ENCODE results near the gene PFKFB3.

The PFKFB3 gene

GRCh38 chr10:6224781-6225180 is 22.0 kb downstream of the PFKFB3 start:
- TF ChIP-seq CTCF (conservative IDR thresholded peaks at IDR 0.05; ENCODE audit: low read depth, low read length) = no peak
- DNase-seq (ENCODE audit: low read depth) = no peak
- H3K4me3 ChIP-seq (ENCODE audit: low read depth, low read length) = no peak overlapping the region

- no peak for DNase-seq (ENCODE audit: low read depth)
- TF ChIP-seq CTCF (conservative IDR thresholded peaks at IDR 0.05; ENCODE audit: low read depth, low read length) = no peak
- no peak overlapping the region for H3K4me3 ChIP-seq (ENCODE audit: low read depth, low read length)
These were observed 22.6 kb downstream of the PFKFB3 start for GRCh38 chr10:6225263-6225814.

GRCh38 chr10:6226216-6226615 is 23.5 kb downstream of the PFKFB3 start:
- H3K4me3 ChIP-seq (ENCODE audit: low read depth, low read length) = no peak overlapping the region
- no peak for TF ChIP-seq CTCF (conservative IDR thresholded peaks at IDR 0.05; ENCODE audit: low read depth, low read length)
- no peak for DNase-seq (ENCODE audit: low read depth)

- H3K4me3 ChIP-seq (ENCODE audit: low read depth, low read length) = no peak overlapping the region
- DNase-seq (ENCODE audit: low read depth) = no peak
- no peak for TF ChIP-seq CTCF (conservative IDR thresholded peaks at IDR 0.05; ENCODE audit: low read depth, low read length)
These were observed 24.6 kb downstream of the PFKFB3 start for GRCh38 chr10:6227346-6227745.

- no peak for TF ChIP-seq CTCF (conservative IDR thresholded peaks at IDR 0.05; ENCODE audit: low read depth, low read length)
- DNase-seq (ENCODE audit: low read depth) = peak; percentile 76
- H3K4me3 ChIP-seq (ENCODE audit: low read depth, low read length) = no peak overlapping the region
These were observed 25.3 kb downstream of the PFKFB3 start for GRCh38 chr10:6228010-6228511.

GRCh38 chr10:6228647-6229046 is 25.9 kb downstream of the PFKFB3 start:
- H3K4me3 ChIP-seq (ENCODE audit: low read depth, low read length) = no peak overlapping the region
- no peak for TF ChIP-seq CTCF (conservative IDR thresholded peaks at IDR 0.05; ENCODE audit: low read depth, low read length)

GRCh38 chr10:6229290-6229689 is 26.6 kb downstream of the PFKFB3 start:
- no peak overlapping the region for H3K4me3 ChIP-seq (ENCODE audit: low read depth, low read length)
- no peak for TF ChIP-seq CTCF (conservative IDR thresholded peaks at IDR 0.05; ENCODE audit: low read depth, low read length)
- no peak for DNase-seq (ENCODE audit: low read depth)

More at GRCh38 chr10:6228647-6229046, 25.9 kb downstream of the PFKFB3 start:
- DNase-seq (ENCODE audit: low read depth) = peak; percentile 22

Data from choroid plexus epithelial cell (primary cell).